GM12875 (cell line): ENCODE data around the gene REEP3.
"Not testable (repeated sequence)": the region's sequence is repeated elsewhere in the genome, so short reads cannot be mapped to it uniquely, and the experiment has no call there.

Experiments
- H3K4me3 ChIP-seq: one replicate; pipeline ENCODE4 v1.5.1; 2011; ENCODE audit warnings: low read depth, low read length, control low read depth
- CTCF ChIP-seq: IDR thresholded peaks from 2 replicates; pipeline ENCODE4 v1.5.1; 2011; ENCODE audit warnings: low read depth, mild to moderate bottlenecking, control low read depth, inconsistent platforms, low read length, moderate library complexity, borderline replicate concordance; ENCODE audit not compliant: insufficient read depth

The REEP3 gene

GRCh38 chr10:63661347-63661746 is 140.1 kb downstream of the REEP3 start:
- no peak for TF ChIP-seq CTCF
- H3K4me3 ChIP-seq: no peak overlapping the region

- no peak for TF ChIP-seq CTCF
- H3K4me3 ChIP-seq: no peak overlapping the region
Measured at GRCh38 chr10:63664341-63664885, 143.2 kb downstream of the REEP3 start.

- H3K4me3 ChIP-seq: not testable (repeated sequence)
Measured at GRCh38 chr10:63665006-63665580, 143.9 kb downstream of the REEP3 start.

- no peak overlapping the region for H3K4me3 ChIP-seq
- no peak for TF ChIP-seq CTCF
Measured at GRCh38 chr10:63665670-63666134, 144.5 kb downstream of the REEP3 start.

- H3K4me3 ChIP-seq: no peak overlapping the region
- no peak for TF ChIP-seq CTCF
Measured at GRCh38 chr10:63666836-63667383, 145.7 kb downstream of the REEP3 start.

- no peak for TF ChIP-seq CTCF
- no peak overlapping the region for H3K4me3 ChIP-seq
Measured at GRCh38 chr10:63667596-63668480, 146.6 kb downstream of the REEP3 start.

GRCh38 chr10:63670291-63670898 is 149.2 kb downstream of the REEP3 start:
- no peak for TF ChIP-seq CTCF
- no peak overlapping the region for H3K4me3 ChIP-seq
